Stimulated activated CD4-positive, alpha-beta T cell treated with anti-CD3 and anti-CD28 coated beads, Interleukin-12 subunit alpha, Interleukin-12 subunit beta, amount 100 ng/mL, for 24 hours (primary cell): ENCODE measurements around the gene AQP7.
A peak's percentile ranks its signal among the peaks of the same experiment; 100 is the strongest.
"Not testable (repeated sequence)": the region's sequence is repeated elsewhere in the genome, so short reads cannot be mapped to it uniquely, and the experiment has no call there.

Experiments
- DNase-seq, 2 experiments: peaks; one replicate each; pipeline ENCODE4 v3.0.0-alpha.2; 2020; ENCODE audit warnings: low read depth in 2 of 2

AQP7 gene

GRCh38 chr9:33433871-33434270 lies 31.5 kb upstream of the AQP7 start:
- DNase-seq: no peak

DNA sequence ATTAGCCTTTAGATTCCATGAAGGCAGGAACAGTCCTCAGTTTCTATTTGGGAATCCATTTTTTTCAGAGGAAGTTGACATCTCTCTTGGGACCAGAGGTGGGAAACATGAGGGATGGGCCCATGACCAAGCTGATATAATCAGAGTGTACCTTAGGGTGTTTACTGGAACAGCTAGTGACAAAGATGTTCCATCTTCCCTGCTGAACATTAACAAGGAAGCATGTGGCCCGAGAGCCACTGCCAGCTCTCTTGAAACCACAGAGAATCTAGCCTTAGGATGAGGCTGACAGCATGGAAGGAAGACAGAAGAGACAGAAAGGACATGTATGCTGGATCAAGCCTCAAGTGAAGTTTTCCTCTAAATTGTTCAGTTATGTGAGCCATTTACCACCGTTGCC lies 29.1 kb upstream of the AQP7 start:
- no peak for DNase-seq

- no peak for DNase-seq
These were observed 28.6 kb upstream of the AQP7 start for GRCh38 chr9:33430942-33431341.

DNA sequence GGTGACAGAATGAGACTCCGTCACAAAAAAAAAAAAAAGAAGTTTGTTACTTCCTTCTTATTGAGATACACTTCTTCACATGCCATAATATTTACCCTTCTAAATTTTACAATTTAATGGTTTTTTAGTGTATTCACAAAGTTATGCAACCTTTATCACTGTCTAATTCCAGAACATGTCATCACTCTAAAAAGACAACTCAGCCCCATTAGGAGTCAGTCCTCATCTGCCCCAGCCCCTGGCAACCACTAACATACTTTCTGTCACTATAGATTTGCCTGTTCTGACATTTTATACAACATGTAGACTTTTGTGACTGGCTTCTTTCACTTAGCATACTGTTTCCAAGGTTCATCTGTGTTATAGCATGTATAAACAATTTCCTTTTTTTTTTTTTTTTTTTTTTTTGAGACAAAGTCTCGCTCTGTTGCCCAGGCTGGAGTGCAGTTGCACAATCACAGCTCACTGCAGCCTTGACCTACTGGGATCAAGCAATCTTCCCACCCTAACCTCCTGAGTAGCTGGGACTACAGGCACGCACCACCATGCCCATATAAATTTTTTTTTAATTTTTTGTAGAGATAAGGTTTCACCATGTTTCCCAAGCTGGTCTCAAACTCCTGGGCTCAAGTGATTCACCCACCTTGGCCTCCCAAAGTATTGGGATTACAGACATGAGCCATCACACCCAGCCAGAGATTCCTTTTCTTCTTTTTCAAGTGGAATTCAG lies 27.1 kb upstream of the AQP7 start:
- no peak for DNase-seq

- DNase-seq: no peak
These were observed 24.5 kb upstream of the AQP7 start for GRCh38 chr9:33426843-33427293.

GRCh38 chr9:33425128-33425533 lies 22.8 kb upstream of the AQP7 start:
- no peak for DNase-seq

- DNase-seq: not testable (repeated sequence)
These were observed 22.1 kb upstream of the AQP7 start for GRCh38 chr9:33424492-33424891.

GRCh38 chr9:33424043-33424442 lies 21.7 kb upstream of the AQP7 start:
- DNase-seq: not testable (repeated sequence)

- no peak for DNase-seq
These were observed 17.4 kb upstream of the AQP7 start for GRCh38 chr9:33419708-33420303.

GRCh38 chr9:33418090-33418489 lies 15.7 kb upstream of the AQP7 start:
- no peak for DNase-seq

DNA sequence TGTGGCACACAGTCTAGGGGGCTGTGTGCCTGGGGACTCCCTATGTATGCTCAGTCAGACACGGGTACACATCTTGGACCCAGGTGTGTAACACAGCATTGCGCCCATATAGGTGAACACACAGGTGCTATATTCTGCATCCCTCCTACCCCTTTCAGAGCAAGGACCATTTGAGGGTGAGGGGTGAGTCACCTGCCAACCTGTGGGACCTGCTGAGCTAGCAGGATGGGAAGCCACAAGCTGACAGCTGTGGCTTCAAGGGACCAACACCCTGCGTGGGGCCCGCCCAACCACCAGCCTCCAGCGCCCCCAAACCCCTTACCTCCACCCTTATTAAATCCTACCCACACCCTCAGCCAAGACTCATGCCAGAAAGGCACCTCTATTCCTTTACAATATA lies 14.6 kb upstream of the AQP7 start:
- DNase-seq: no peak

GRCh38 chr9:33415501-33416038 lies 13.2 kb upstream of the AQP7 start:
- DNase-seq: peak; percentile 64 to 95

- DNase-seq: no peak
These were observed 12.6 kb upstream of the AQP7 start for GRCh38 chr9:33414889-33415500.

DNA sequence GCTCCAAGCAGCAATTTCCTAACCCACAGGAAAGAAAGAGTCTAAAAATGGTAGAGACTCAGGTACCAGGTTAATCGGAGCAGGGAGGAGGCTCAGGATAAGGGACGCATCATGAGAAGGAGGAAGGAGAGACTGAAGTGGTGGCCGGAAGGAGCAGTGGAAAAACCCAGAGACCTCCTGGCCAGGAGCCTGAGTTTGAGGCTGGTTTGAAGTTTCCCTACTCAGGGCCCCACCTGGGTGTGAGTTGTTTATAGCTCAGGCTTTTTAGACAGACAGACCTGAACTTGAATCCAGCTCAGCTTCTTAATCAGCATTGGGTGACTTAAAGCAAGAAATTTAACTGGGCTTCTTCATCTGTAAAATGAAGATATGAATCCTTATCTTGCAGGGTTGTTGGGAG lies 11.9 kb upstream of the AQP7 start:
- DNase-seq: no peak

GRCh38 chr9:33408087-33408486 lies 5.7 kb upstream of the AQP7 start:
- no peak for DNase-seq

DNA sequence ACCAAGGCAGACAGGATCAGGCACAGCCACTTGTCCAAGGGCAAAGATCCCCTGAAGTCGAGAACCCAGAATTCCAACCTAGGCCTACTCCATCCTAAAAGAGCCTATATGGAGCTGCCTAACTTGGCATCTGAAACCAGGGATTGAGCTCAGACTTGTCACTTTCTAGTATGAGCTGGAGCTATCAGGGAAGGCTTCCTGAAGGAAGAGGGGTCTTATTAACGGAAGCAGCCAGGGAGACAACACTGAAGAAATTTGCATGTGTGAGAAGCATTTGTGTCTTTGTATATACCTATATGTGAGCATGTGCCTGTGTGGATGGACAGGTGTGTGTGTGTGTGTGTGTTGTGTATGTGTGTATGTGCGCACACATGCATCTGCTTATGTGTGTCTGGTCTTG lies 4.7 kb upstream of the AQP7 start:
- no peak for DNase-seq

GRCh38 chr9:33404788-33405362 lies 2.5 kb upstream of the AQP7 start:
- DNase-seq: no peak

GRCh38 chr9:33403941-33404787 lies 1.8 kb upstream of the AQP7 start:
- DNase-seq: no peak

DNA sequence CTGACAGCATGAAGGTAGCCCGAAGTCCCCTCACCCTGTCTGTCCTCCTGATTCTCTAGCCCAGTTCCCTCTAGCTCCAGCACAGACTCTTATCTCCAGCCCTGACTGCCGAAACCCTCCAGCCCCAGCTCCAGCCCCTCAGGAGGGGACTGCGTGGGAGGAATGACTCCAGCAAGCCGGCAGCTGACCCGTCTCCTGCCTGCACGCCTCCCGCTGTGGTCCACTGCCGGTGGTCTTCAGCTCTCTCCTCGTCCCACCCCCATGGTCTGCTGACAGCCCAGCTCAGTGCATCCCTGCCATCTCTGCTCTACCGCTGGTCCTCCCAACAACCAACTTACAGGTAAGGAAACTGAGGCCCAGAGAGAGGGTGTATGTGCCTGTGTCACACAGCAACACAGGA lies 559 bp downstream of the AQP7 start:
- DNase-seq: not testable (repeated sequence)

DNA sequence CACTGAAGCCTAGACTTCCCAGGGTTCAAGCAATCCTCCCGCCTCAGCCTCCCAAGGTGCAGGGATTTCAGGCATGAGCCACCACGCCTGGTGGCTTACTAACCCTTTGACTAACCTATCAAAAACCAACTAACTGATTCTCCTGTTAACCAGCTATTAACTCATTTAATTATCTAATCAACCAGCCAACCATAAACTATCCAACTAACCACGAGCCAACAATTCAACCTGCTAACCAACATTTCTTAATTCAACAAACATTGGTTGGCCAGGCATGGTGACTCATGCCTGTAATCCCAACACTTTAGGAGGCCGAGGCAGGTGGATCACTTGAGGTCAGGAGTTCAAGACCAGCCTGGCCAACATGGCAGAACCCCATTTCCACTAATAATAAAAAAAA lies 3.3 kb downstream of the AQP7 start:
- not testable (repeated sequence) for DNase-seq

- DNase-seq: not testable (repeated sequence)
These were observed 4.6 kb downstream of the AQP7 start for GRCh38 chr9:33397801-33398200.
